HG02571 (cell line): ENCODE results near the gene PRRC1.

Experiments used
- ATAC-seq: cut with Tn5 transposase; IDR thresholded peaks from one replicate; pipeline ENCODE4 v1.9.1; 2021; ENCODE audit warnings: mild to moderate bottlenecking, moderate library complexity; ENCODE audit not compliant: unreplicated experiment

The PRRC1 gene

DNA sequence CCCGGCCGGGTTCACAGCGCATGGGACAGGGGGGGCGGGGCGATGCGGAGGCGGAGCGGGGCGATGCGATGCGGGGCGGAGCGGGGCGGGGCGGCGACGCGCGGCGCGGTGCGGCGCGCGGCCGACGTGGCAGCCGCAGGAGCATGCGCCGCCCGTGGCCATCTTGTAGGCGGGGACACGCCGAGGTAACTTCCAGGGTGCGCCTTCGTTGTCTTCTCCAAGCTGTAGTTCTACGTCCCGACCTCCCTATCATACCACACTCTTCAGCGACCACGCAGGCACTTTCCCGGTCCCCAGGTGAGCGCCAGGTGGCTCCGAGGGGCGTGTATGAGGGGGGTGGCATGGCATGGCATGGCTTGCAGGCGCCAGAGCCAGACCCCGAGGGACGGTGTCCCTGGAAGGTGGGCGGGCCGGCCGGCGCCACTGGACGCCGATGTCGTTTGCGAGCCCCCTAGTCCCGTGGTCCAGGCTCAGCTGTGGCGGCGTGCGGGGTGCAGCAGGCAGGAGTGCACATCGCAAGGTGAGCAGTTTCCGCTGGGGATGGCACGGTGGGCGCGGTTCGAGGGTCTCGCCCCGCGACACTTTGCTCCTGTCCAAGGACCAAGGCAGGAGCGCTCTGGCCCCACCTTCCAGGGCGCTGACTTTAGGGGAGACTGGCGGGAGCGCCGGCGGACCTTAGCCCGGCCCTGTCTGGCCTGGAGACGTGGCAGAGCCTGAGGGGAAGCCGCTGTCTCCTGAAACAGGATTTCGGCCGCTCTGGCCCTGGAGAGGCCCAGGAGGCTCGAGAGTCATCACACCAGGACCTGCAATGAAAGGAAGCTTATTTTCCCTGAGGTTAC is at the start of gene PRRC1:
Gene PRRC1, plus strand, starts transcription at position 161 of the 839 bp plus-strand sequence. CDS start 5,840 bp downstream, outside the sequence.
- ATAC-seq, result peak; percentile 87

DNA sequence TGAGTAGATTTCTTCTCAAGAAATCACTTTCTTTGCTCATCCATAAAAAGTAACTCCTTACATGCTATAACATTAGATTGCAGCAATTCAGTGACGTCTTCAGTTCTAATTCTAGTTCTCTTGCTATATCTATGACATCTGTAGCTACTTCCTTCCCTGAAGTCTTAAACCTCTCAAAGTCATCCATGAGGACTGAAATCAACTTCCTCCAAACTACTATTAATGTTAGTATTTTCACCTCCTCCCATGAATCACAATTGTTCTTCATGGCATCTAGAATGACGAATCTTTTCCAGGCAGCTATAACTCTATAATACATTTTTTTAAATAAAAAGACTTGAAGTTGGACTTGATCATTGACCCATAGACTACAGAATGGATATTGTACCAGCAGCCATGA is 46.2 kb upstream of the PRRC1 start:
- ATAC-seq, result no peak

GRCh38 chr5:127472700-127473099 is 44.7 kb upstream of the PRRC1 start:
- ATAC-seq, result no peak

DNA sequence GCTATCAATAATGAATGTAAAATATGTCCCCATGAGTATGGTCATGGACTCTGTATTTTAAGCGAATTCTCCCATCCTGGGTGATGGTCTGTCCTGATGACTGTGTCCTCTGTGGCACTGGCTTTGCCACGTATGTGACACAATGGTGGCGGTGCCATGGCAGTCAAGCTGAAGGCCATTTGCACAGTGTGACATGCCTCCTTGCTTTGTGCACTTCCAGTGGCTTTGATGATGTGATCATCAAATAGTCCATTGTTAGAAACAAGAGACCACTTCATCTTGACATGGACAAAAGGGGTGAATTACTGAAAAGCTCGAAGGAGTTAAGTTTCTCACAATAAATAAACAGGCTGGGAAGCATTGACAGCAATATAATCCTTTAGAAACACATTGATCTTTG is 31.0 kb upstream of the PRRC1 start:
- ATAC-seq, result no peak

DNA sequence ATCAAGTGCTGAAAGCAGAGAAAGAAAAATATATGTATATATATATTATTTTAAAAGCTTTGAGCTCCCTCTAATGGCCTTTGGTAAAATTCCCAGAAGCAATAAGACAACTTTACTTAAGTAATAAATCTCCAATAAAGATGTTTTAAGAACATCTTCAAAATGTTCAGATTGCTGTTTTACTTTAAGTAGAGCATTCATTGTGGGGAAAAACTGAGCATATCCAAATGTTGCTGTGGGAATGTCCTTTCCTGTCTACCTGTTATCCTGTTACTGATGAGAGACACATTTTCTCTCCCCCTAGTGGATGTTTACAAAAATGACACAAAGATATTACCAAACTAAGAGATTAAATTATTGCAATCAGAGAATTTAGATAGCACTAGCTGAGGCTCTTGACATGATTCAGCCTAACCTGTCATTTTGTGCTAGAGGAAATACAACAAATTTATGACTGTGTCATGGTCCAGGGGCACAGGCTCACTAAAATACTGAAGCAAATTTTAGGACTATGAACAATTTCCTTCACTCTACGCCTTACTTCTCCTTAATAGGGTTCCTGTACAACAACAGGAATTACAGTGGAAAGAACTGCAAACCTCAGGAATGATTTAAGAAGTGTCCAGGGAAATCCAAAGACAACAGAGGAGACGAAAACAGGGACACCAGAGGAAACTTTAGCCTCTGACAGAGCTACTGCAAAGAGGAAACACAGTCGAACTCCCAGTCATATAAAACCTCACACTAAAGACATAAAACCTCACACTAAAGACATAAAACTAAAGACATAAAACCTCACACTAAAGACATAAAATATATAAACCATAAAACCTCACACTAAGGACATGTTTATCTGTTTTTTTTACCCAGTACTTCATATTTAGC is 24.3 kb upstream of the PRRC1 start:
- peak; percentile 69 for ATAC-seq

DNA sequence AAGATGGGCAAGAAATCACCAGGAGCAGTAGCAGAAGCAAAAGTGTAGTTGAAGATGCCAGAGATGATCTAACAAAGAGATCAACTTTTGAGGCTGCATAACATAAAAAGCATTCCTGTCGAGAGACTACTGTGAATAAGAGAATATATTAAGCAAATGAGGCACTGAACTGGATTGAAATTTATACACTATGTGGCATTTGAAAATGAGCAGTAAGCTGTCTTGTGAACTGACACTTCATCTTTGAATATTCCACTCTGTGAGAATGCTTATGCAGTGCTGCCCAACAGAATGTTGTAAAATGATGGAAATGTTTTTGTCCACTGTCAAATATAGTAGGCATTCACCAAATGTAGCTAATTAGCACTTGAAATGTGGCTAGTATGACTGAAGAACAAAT is 18.9 kb upstream of the PRRC1 start:
- no peak for ATAC-seq

GRCh38 chr5:127505905-127506304 is 11.5 kb upstream of the PRRC1 start:
- no peak for ATAC-seq

- ATAC-seq, result no peak
These were observed 10.8 kb upstream of the PRRC1 start for GRCh38 chr5:127506616-127507015.

DNA sequence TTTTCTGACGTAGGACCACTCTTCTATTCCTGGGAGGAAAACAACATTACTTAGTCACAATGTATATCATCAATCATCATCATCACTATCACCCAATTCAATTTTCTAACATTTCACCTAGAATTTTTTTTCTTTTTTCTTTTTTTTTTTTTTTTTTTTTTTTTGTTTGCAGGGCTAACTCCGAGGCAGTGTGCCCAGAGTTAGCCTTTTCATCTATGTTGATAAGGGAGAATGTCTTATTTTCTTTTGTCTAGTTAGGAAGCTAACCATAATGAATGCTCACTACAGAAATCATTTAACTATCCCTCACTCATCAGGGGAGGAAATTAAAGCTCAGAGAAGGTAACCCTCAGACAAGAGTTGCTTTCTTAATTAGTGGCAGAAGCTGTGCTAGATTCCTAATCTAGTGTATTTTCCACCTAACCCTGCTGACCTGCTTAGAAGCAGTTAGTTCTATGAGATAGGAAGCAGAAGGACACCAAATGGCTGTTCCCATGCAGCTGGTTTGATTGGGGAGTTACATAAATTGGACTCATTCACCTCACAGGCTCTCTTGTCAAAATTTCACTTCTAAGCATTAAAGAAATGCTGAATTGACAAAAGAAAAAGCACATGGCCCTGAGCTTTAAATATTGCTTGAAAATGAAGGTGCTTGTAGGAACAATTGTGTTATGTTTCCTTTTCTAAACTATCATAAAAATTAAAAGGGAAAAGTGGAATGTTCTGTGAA is 8.6 kb upstream of the PRRC1 start:
- no peak for ATAC-seq

- ATAC-seq, result no peak
These were observed 4.0 kb upstream of the PRRC1 start for GRCh38 chr5:127513408-127513970.

- ATAC-seq, result no peak
These were observed 2.6 kb upstream of the PRRC1 start for GRCh38 chr5:127514816-127515215.

DNA sequence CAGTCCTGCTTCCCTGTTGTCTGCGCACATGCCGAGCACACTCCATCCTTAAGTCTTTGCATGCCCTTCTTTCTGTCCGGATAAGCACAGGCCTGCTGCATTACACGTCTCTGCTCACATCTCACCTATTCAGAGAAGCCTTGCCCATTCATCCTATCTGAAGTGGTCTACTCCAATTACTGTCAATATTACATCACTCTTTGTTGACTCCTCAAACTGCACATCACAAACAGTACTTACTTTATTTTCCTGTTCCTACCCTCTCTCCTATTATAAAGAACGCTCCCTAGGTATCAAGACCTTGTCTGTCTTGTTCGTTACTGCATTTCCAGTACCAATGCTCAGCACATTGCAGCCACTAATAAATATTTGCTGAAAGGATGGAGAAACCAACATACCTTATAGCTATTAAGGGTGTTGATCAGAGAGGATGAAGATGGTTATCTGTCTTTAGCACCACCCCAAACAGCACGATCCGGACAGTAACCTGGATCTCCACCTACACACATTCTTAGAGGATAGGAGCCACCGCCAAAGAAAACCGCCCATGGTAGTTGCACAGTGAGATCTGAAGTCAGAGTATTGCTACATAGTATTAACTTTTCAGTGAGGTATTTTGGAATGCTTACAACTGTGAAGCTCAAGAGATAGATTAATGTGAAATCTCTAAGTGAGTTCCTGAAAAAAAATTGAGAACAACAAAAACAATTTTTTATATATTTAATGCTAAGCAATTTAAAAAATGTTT is 1.6 kb upstream of the PRRC1 start:
- ATAC-seq, result no peak

GRCh38 chr5:127517110-127517479 is 345 bp upstream of the PRRC1 start:
- peak; percentile 32 for ATAC-seq

GRCh38 chr5:127518319-127518621 is 830 bp downstream of the PRRC1 start:
- peak; percentile 29 for ATAC-seq

DNA sequence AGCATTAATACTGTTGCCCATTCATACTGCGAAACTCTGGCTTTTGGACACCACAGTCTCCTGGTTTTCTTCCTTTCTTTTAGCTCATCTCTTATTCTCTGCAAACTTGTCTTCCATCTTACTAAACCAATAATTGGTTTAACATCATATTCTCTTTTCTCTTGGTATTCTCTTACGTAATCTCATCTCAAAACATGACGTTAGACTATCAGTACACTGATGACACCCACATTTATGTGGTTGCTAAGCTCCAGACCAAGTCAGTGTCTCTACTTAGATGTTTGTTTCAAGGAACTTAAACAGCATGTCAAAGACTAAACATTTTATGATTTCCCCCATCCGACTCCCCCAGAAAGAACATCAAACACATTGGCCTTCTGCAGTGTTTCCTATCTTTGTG is 2.1 kb downstream of the PRRC1 start:
- ATAC-seq, result no peak

GRCh38 chr5:127521138-127521770 is 3.8 kb downstream of the PRRC1 start:
- no peak for ATAC-seq

- ATAC-seq, result no peak
These were observed 7.7 kb downstream of the PRRC1 start for GRCh38 chr5:127525181-127525580.

GRCh38 chr5:127529904-127530682 is 12.7 kb downstream of the PRRC1 start:
- ATAC-seq, result no peak

- ATAC-seq, result no peak
These were observed 19.2 kb downstream of the PRRC1 start for GRCh38 chr5:127536687-127537086.
